Adrenal gland (tissue), 12 donors: Measurements from ENCODE around the gene ERICH6. TPM values are rescaled to one million over a fixed set of nuclear protein-coding genes. Genes with fewer than 3 reads are reported as not detected.

Experiments used
- DNase-seq, 7 donors: peaks; one replicate each; pipeline ENCODE4 v3.0.0-alpha.2; 2019 to 2020
- H3K27ac ChIP-seq, 5 donors: fragments of 200-600 bp; sonication (generic) in 4 of 5; 1 replicate in 3 of 5; 2 replicates in 2 of 5; pipeline versions ENCODE4 v1.5.1 to v1.8.0; 2016 to 2020; ENCODE audit warnings: mild to moderate bottlenecking in 1 of 5
- H3K27me3 ChIP-seq: fragments of 200-600 bp; 2 replicates; pipeline ENCODE4 v1.8.0; 2021
- H3K36me3 ChIP-seq, 2 donors: fragments of 200-600 bp; replicated peaks in 1 of 2; 1 replicate in 1 of 2; 2 replicates in 1 of 2; pipeline versions ENCODE4 v1.5.1 to v1.8.0; 2018 to 2022
- H3K4me1 ChIP-seq, 2 donors: fragments of 200-600 bp; replicated peaks in 1 of 2; 1 replicate in 1 of 2; 2 replicates in 1 of 2; pipeline versions ENCODE4 v1.5.1 to v1.8.0; 2018 to 2021
- H3K4me3 ChIP-seq, 4 donors: fragments of 200-600 bp; sonication (generic) in 3 of 4; one replicate each; pipeline ENCODE4 v1.5.1; 2016 to 2018
- H3K9me3 ChIP-seq, 3 donors: fragments of 200-600 bp; sonication (generic) in 1 of 3; replicated peaks in 1 of 3; 1 replicate in 2 of 3; 2 replicates in 1 of 3; pipeline versions ENCODE4 v1.5.1 to v1.8.0; 2016 to 2021
- CTCF ChIP-seq, 6 experiments: fragments of 450-650 bp in 4 of 6; fragments of 200-600 bp in 2 of 6; sonication (generic) in 1 of 6; IDR thresholded peaks; 1 replicate in 5 of 6; 2 replicates in 1 of 6; pipeline versions ENCODE4 v1.5.1 to v1.8.0; 2016 to 2021; ENCODE audit warnings: antibody characterized with exemption in 6 of 6, mild to moderate bottlenecking in 2 of 6, moderate library complexity in 1 of 6
- POLR2A ChIP-seq, 2 donors: fragments of 450-650 bp; IDR thresholded peaks; one replicate each; pipeline ENCODE4 v1.6.1; 2017; ENCODE audit warnings: antibody characterized with exemption in 2 of 2, mild to moderate bottlenecking in 2 of 2, moderate library complexity in 1 of 2
- whole genome bisulfite sequencing, 4 donors: extraction: QIAGEN DNeasy Blood & Tissue Kit in 2 of 4; methylation state at CpG; one replicate each; pipeline versions ENCODE4 v1.1.5 to v1.1.7; 2013 to 2017; 5-methylcytosine and 5-hydroxymethylcytosine counted together
- intact Hi-C, 2 donors: fragments of 100-400 bp; cut with DNase I; formaldehyde crosslinking; loops; one replicate each; pipeline versions ENCODE4 v1.14.1 to v1.15.0; 2022 to 2023
- polyA plus RNA-seq, 3 donors: library from polyadenylated mRNA; stranded (reverse); fragments of 200-250 nt in 2 of 3; fragments of 350-450 nt in 1 of 3; fragmentation: Illumina TruSeq in 1 of 3; extraction: RNeasy Lipid Tissue Mini Kit (QIAGEN cat#74804) in 1 of 3; gene quantifications; one replicate each; pipeline ENCODE4 v1.2.3, GENCODE V29; 2013 to 2014
- total RNA-seq, 9 donors: library from RNA; depleted of rRNA in 4 of 9; stranded (reverse); fragments of >200 nt in 4 of 9; fragments of 120-200 nt in 1 of 9; fragmentation: NEBNext Ultra II Directional in 1 of 9; extraction: Animal tissue kit (Norgen Biotek cat#: 25700) in 1 of 9; gene quantifications; one replicate each; pipeline versions ENCODE4 v1.1.0 to v1.2.4, GENCODE V29; 2013 to 2023
- donor health status: healthy with polysubstance abuse.
- donor health status: Bipolar disorder and iron deficiency.
- donor health status: DM: yes; HTN: yes; CAD: no.
- donor health status: DM: no; HTN: no; CAD: no.
- donor health status: DM: no; HTN: no; CAD: no.
- donor health status: DM: yes; HTN: yes; CAD: no.

The ERICH6 gene
- total and polyA plus RNA-seq, 12 donors, result 0.22 to 0.55 (median 0.46) TPM; not detected in 8

DNA sequence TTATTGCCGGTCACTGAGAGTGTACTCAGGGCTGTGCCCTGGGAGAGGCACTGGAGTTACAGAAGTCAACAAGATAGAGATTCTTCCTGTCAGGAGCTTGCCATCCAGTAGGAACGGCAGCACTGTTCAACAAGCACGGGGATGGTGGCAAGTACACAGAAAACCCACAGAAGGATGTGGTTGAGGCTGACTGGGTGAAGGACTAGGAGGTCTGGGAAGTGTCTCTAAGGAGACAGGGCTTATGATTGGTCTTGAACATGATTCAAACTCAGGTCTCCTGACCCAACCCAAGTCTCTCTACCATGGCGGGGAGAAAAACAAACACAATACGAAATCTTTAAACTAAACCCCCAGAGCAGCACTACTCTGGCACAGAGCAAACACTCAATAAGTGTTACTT is 37.6 kb downstream of the ERICH6 start:
- DNase-seq, result no peak
- WGBS, 4 donors, result 80 to 90% (median 85%) methylated on average over 5 of the region's 5 CpGs
- no peak for TF ChIP-seq CTCF (IDR thresholded peaks at IDR 0.05)
- no peak for TF ChIP-seq POLR2A (IDR thresholded peaks at IDR 0.05)
- Histone ChIP-seq H3K27ac (no peak overlapping the region), H3K4me3 (no peak overlapping the region), H3K36me3 (no peaks in the 10 kb centered on the region), H3K27me3 (no peaks in the 10 kb centered on the region), H3K4me1 (no peaks in the 10 kb centered on the region), H3K9me3 (no peaks in the 10 kb centered on the region)
- intact Hi-C loops, result no loop called here

DNA sequence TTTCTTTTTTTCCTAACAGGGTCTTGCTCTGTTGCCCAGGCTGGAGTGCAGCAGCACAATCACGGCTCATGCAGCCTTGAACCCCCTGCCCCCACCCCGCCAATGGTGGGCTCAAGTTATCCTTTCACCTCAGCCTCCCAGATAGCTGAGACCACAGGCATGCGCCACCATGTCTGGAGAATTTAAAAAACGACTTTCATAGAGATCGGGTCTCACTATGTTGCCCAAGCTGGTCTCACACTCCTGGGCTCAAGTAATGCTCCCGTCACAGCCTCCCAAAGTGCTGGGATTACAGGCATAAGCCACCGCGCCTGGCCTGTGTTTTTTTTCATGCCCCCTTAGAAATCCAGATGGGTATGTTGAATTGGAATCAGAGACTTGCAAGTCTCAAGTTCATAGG is 40.3 kb downstream of the ERICH6 start:
- no peak for DNase-seq
- WGBS, 4 donors, result 84 to 93% (median 87%) methylated on average over 7 to 8 of the region's 8 CpGs

DNA sequence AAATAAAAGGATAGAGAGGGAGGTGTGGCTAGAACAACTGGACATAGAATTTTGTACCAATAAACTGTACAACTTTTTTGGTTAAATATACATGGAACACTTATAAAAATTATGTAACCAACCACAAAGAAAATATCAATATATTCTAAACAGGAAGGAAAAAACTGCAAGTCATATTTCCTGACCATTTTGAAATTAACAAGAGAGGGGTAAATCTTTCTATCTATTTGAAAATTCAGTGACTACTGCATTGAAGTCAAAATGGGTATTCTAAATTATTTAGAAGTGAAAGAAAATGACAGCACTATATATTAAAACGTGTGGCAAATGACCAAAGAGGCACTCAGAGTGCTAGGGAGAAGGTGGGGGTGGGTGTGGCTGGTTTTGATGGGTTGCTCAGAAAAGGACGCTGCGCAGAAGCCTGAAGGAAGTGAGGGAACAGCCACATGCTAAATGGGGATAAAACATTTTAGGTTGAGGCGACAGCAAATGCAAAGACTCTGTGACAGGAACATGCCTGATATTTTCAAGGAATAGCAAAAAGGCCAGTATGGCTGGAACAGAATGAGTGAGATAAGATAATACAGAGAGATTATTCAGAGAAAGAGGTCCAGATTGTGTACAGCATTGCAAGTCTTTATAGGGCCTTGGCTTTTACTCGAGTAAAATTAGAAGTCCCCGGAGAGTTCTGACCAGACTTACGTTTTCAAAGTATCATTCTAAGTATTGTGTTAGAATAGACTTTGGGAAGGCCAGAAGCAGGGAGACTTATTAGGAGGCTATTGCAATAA is 41.1 kb downstream of the ERICH6 start:
- intact Hi-C loops, result no loop called here
- no peaks in the 10 kb centered on the region for H3K9me3 ChIP-seq
- TF ChIP-seq POLR2A (IDR thresholded peaks at IDR 0.05), result no peak
- TF ChIP-seq CTCF (IDR thresholded peaks at IDR 0.05), result no peak
- no peak for DNase-seq
- WGBS, 4 donors, result 67 to 76% (median 74%) methylated on average over 7 of the region's 7 CpGs
- H3K4me1 ChIP-seq, result no peaks in the 10 kb centered on the region
- H3K4me3 ChIP-seq, result no peak overlapping the region
- H3K27ac ChIP-seq, result no peak overlapping the region
- no peaks in the 10 kb centered on the region for H3K36me3 ChIP-seq
- no peaks in the 10 kb centered on the region for H3K27me3 ChIP-seq

More for the DNA sequence above, 40.3 kb downstream of the ERICH6 start:
- H3K36me3 ChIP-seq, result no peaks in the 10 kb centered on the region
- H3K27ac ChIP-seq, result no peak overlapping the region
- intact Hi-C loops, result no loop called here
- no peak for TF ChIP-seq POLR2A (IDR thresholded peaks at IDR 0.05)
- TF ChIP-seq CTCF (IDR thresholded peaks at IDR 0.05), result no peak
- H3K27me3 ChIP-seq, result no peaks in the 10 kb centered on the region
- no peaks in the 10 kb centered on the region for H3K4me1 ChIP-seq
- H3K9me3 ChIP-seq, result no peaks in the 10 kb centered on the region
- H3K4me3 ChIP-seq, result no peak overlapping the region

DNA sequence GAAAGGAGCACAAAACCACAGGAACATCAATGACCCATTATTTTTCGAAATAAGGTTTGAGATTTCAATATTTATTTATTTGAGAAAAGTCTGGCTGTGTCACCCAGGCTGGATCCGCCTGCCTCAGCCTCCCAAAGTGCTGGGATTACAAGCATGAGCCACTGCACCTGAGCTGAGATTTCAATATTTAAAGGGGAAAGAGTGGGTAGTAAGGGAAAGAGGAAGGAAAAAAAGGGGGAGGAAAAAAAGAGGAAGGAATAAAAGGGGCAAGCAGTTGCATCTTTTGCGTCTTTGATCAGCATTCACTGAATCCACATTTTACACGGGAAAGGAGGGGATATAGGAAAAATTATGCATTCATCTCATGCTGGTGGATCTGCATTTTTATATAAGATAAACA is 47.4 kb downstream of the ERICH6 start:
- intact Hi-C loops, result no loop called here
- no peak overlapping the region for H3K27ac ChIP-seq
- WGBS, 4 donors, result 69 to 73% (median 70%) methylated on average over 4 of the region's 4 CpGs

More for the DNA sequence above, 47.4 kb downstream of the ERICH6 start:
- no peaks in the 10 kb centered on the region for H3K27me3 ChIP-seq
- no peaks in the 10 kb centered on the region for H3K36me3 ChIP-seq
- no peak for DNase-seq
- H3K4me1 ChIP-seq, result no peaks in the 10 kb centered on the region
- H3K4me3 ChIP-seq, result no peak overlapping the region
- TF ChIP-seq CTCF (IDR thresholded peaks at IDR 0.05) (no peak), POLR2A (IDR thresholded peaks at IDR 0.05) (no peak)
- no peaks in the 10 kb centered on the region for H3K9me3 ChIP-seq
